ENCODE measurements around the gene SLC51B. TPM values are rescaled to one million over a fixed set of nuclear protein-coding genes. Genes with fewer than 3 reads are reported as not detected.
A peak's percentile ranks its signal among the peaks of the same experiment; 100 is the strongest.

Gene SLC51B
- polyA plus RNA-seq, 1 of the 3 experiments (the other 2 are of a cell fraction) = not detected

DNA sequence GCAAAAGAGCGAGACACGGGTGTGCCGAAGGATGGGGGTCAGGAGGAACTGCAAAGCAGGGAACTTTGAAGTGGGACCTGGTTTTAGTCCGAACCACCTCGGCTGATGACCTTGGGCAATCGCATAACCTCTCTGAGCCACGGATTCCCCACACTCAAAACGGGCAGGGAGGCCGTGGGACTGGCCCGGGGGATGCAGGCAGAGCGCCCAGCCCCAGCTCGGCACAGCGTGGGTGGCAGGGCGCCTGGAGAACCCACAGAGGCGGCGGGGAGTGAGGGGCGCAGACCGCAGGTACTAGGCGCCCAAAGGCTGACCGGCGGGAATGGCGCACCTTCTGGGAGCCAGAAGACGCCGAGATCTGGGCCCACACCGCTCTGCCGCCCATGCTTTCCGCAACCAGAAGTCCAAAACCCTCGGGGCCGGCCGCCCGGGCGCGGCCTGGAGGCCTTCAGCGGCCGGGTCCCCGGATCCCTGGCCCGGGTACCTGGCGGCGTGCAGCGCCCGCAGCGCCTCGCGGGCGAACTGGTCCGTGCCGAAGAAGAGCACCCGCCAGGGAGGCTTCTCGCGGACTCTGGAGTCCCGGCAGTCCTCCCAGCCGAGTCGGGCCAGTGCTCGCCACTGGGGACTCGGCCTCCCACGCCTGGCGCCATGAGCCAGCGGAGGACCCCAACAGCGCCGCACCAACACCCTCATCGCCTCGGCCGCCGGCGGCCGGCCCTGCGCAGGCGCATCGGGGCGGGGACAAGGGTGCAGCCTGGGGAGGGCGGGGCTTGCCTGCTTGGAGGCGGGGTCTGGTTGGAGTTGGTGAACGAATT lies 16.1 kb upstream of the SLC51B start, which contains the start of gene MTFMT:
TSS of gene MTFMT (minus strand) at position 719 of the 815 bp plus-strand sequence. CDS start at position 693, 26 bp downstream.
- H4K20me1 ChIP-seq (ENCODE audit: insufficient read depth) = no peaks in the 10 kb centered on the region
- ChIA-PET CTCF (no interaction called here), POLR2A (no interaction called here)
- under 1% methylated on average over 35 of the region's 73 CpGs for WGBS (ENCODE audit: low lambda C conversion rate)
- H2AFZ ChIP-seq (ENCODE audit: low read depth) = peak within 1 kb of the TSS; percentile 93
- peaks cover 10 to 23% of the 10 kb centered on the region in 2 experiments for H3K36me3 ChIP-seq (replicated peaks in 1 of 2; ENCODE audit: control insufficient read depth in 1 of 2, insufficient read depth in 2 of 2, low read length in 1 of 2)
- H3K27me3 ChIP-seq (ENCODE audit: insufficient read depth) = no peaks in the 10 kb centered on the region
- H3K79me2 ChIP-seq (ENCODE audit: insufficient read depth) = peaks cover 25% of the 10 kb centered on the region
- TF ChIP-seq SIN3A (IDR thresholded peaks at IDR 0.05; ENCODE audit: borderline replicate concordance, low read depth, low read length) = peak; percentile 42; the same call in 1 of the 2 replicates
- TF ChIP-seq, protein P1, sequence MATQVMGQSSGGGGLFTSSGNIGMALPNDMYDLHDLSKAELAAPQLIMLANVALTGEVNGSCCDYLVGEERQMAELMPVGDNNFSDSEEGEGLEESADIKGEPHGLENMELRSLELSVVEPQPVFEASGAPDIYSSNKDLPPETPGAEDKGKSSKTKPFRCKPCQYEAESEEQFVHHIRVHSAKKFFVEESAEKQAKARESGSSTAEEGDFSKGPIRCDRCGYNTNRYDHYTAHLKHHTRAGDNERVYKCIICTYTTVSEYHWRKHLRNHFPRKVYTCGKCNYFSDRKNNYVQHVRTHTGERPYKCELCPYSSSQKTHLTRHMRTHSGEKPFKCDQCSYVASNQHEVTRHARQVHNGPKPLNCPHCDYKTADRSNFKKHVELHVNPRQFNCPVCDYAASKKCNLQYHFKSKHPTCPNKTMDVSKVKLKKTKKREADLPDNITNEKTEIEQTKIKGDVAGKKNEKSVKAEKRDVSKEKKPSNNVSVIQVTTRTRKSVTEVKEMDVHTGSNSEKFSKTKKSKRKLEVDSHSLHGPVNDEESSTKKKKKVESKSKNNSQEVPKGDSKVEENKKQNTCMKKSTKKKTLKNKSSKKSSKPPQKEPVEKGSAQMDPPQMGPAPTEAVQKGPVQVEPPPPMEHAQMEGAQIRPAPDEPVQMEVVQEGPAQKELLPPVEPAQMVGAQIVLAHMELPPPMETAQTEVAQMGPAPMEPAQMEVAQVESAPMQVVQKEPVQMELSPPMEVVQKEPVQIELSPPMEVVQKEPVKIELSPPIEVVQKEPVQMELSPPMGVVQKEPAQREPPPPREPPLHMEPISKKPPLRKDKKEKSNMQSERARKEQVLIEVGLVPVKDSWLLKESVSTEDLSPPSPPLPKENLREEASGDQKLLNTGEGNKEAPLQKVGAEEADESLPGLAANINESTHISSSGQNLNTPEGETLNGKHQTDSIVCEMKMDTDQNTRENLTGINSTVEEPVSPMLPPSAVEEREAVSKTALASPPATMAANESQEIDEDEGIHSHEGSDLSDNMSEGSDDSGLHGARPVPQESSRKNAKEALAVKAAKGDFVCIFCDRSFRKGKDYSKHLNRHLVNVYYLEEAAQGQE (IDR thresholded peaks at IDR 0.05; ENCODE audit: low read depth, low read length) = 0 out of 2 replicates have a peak, but pooled peaks have one; percentile 14
- no peak for TF ChIP-seq EZH2phosphoT487 (IDR thresholded peaks at IDR 0.05; ENCODE audit: borderline replicate concordance, low read depth)
- peak; percentile 91 for TF ChIP-seq NRF1 (IDR thresholded peaks at IDR 0.05; ENCODE audit: low read depth, low read length)
- peak; percentile 69 for TF ChIP-seq YY1 (IDR thresholded peaks at IDR 0.05; ENCODE audit: low read depth)
- no peak for TF ChIP-seq RXRA (IDR thresholded peaks at IDR 0.05; ENCODE audit: borderline replicate concordance, low read depth)
- no peak for TF ChIP-seq NFIC (IDR thresholded peaks at IDR 0.05; ENCODE audit: borderline replicate concordance)
- no peak for TF ChIP-seq ELF1 (IDR thresholded peaks at IDR 0.05)
- peak; percentile 94 for TF ChIP-seq POLR2AphosphoS5 (IDR thresholded peaks at IDR 0.05; ENCODE audit: low read depth, low read length)
- TF ChIP-seq TAF1 (IDR thresholded peaks at IDR 0.05; ENCODE audit: borderline replicate concordance, low read depth, low read length) = peak; percentile 74
- no peak for TF ChIP-seq RCOR1 (IDR thresholded peaks at IDR 0.05; ENCODE audit: low read length)
- no peak for TF ChIP-seq EP300 (IDR thresholded peaks at IDR 0.05; ENCODE audit: borderline replicate concordance in 1 of 2, low read depth in 1 of 2, low read length in 1 of 2)
- TF ChIP-seq, protein P2, sequence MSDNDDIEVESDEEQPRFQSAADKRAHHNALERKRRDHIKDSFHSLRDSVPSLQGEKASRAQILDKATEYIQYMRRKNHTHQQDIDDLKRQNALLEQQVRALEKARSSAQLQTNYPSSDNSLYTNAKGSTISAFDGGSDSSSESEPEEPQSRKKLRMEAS (IDR thresholded peaks at IDR 0.05; ENCODE audit: low read depth) = 0 out of 2 replicates have a peak, but pooled peaks have one; percentile 42
- TF ChIP-seq TEAD4 (IDR thresholded peaks at IDR 0.05; ENCODE audit: borderline replicate concordance, insufficient read depth) = no peak
- no peak for TF ChIP-seq GABPA (IDR thresholded peaks at IDR 0.05; ENCODE audit: low read depth)
- TF ChIP-seq, protein P3, sequence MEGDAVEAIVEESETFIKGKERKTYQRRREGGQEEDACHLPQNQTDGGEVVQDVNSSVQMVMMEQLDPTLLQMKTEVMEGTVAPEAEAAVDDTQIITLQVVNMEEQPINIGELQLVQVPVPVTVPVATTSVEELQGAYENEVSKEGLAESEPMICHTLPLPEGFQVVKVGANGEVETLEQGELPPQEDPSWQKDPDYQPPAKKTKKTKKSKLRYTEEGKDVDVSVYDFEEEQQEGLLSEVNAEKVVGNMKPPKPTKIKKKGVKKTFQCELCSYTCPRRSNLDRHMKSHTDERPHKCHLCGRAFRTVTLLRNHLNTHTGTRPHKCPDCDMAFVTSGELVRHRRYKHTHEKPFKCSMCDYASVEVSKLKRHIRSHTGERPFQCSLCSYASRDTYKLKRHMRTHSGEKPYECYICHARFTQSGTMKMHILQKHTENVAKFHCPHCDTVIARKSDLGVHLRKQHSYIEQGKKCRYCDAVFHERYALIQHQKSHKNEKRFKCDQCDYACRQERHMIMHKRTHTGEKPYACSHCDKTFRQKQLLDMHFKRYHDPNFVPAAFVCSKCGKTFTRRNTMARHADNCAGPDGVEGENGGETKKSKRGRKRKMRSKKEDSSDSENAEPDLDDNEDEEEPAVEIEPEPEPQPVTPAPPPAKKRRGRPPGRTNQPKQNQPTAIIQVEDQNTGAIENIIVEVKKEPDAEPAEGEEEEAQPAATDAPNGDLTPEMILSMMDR (IDR thresholded peaks at IDR 0.05) = peak; percentile 17; the same call in 1 of the 2 replicates
- no peak for TF ChIP-seq RFX5 (IDR thresholded peaks at IDR 0.05; ENCODE audit: low read length)
- no peak for TF ChIP-seq MEF2A (IDR thresholded peaks at IDR 0.05; ENCODE audit: borderline replicate concordance, low read depth)
- no peak for TF ChIP-seq TCF12 (IDR thresholded peaks at IDR 0.05)
- peak; percentile 75 for TF ChIP-seq MXI1 (IDR thresholded peaks at IDR 0.05; ENCODE audit: low read depth, low read length)
- H3K9me3 ChIP-seq = no peaks in the 10 kb centered on the region
- peaks cover 0 to 6% of the 10 kb centered on the region in 2 experiments; a peak in 2 of 4 replicates for H3K4me1 ChIP-seq (ENCODE audit: control insufficient read depth in 1 of 2, insufficient read depth in 2 of 2, low read depth in 1 of 2, low read length in 1 of 2)
- DNase-seq = peak; percentile 99
- no peaks in the 10 kb centered on the region for H3F3A ChIP-seq (replicated peaks; ENCODE audit: insufficient read depth)
- peak within 1 kb of the TSS; percentile 76 to 92 for H3K4me3 ChIP-seq (ENCODE audit: low read depth in 2 of 2, low read length in 1 of 2)
- H3K9ac ChIP-seq = peak within 1 kb of the TSS; percentile 75
- H3K9me2 ChIP-seq = no peaks in the 10 kb centered on the region
- H3K27ac ChIP-seq (ENCODE audit: low read depth in 2 of 2, low read length in 1 of 2) = peak within 1 kb of the TSS; percentile 26 to 53; a peak in 3 of 4 replicates
- peak within 1 kb of the TSS; percentile 95 for H3K4me2 ChIP-seq

Data from SK-N-SH (cell line).